PFSK-1 (cell line): ENCODE results near the gene MFRP.

Experiments
- FOXP2 ChIP-seq: optimal IDR thresholded peaks from 2 replicates; pipeline ENCODE3; 2011; ENCODE audit warnings: borderline replicate concordance, control low read depth, inconsistent platforms; ENCODE audit not compliant: insufficient read depth; ENCODE audit errors: extremely low read length, extremely low read depth
- POLR2AphosphoS5 ChIP-seq: IDR thresholded peaks from 2 replicates; pipeline ENCODE4 v1.6.1; 2012; ENCODE audit warnings: low read depth, mild to moderate bottlenecking, control low read depth, low read length, moderate library complexity

DNA sequence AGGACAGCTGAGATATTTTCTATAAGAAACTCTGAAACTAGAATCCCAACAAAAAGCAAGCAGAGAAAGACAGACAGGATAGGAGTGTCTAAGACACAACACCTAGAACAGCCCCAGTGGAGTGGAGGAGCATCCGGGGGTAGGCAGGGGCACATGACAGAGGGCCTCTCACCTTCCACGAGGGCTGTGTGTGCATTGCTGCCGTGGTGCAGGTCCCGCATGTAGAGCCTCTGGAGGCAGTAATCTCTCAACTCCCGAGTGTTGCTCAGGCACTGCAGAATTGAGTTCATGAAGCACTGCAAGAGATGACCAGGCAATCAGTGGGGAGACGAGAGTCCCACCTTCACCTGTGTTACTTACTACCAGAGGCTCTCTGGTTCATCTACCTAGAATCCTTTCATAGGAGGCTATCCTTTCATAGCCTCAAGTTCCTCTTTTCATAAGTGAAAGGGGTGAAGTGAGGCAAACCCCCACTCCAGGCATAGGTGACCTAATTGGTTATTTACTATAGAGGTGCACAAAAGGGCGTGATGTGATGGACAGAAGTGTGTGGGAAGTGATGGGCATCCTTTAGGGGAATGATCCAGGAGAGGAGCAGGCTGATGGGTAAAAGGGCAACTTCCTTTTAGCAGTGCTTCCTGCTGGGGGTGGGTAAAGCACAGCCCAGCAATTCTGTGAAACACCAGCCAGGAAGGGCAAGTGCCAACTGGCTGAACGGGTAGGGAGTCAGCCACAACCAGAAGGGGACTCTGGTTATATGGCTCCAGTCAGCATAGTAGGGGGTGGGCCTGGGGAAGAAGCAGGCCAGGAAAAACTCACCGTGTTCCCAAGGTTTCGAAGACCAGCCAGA, 13.1 kb upstream of the MFRP start:
- TF ChIP-seq POLR2AphosphoS5 (no peak), FOXP2 (no peak)
